Body of pancreas (tissue), 4 donors: ENCODE data around the gene RAP1A.

Experiments used
- POLR2A ChIP-seq, 3 donors: fragments of 450-650 bp; IDR thresholded peaks; one replicate each; pipeline ENCODE4 v1.6.1; 2016; ENCODE audit warnings: antibody characterized with exemption in 3 of 3, mild to moderate bottlenecking in 2 of 3
- TF ChIP-seq, protein P1 (sequence below), 7 experiments: fragments of 450-650 bp in 4 of 7; fragments of 200-600 bp in 3 of 7; sonication (generic) in 3 of 7; IDR thresholded peaks; one replicate each; pipeline ENCODE4 v1.5.1; 2016 to 2019; ENCODE audit warnings: antibody characterized with exemption in 7 of 7

DNA sequence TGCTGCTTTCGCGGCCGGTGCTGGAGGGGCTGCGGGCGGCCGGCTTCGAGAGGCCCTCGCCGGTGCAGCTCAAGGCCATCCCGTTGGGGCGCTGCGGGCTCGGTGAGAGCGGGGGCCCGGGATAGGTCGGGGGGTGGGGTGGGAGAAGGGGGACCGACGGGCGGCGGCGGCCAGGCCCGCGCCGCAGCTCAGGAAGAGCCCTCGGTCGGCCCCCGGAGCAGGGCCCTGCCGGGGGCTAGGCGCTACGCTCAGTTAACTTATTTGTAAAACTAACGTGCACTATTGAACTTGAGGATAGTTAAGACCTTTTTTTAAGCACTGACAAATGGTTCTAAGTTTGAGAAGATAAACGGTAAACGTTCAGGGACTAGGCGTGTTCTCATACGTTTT is 136.5 kb downstream of the RAP1A start:
- TF ChIP-seq, protein P1, sequence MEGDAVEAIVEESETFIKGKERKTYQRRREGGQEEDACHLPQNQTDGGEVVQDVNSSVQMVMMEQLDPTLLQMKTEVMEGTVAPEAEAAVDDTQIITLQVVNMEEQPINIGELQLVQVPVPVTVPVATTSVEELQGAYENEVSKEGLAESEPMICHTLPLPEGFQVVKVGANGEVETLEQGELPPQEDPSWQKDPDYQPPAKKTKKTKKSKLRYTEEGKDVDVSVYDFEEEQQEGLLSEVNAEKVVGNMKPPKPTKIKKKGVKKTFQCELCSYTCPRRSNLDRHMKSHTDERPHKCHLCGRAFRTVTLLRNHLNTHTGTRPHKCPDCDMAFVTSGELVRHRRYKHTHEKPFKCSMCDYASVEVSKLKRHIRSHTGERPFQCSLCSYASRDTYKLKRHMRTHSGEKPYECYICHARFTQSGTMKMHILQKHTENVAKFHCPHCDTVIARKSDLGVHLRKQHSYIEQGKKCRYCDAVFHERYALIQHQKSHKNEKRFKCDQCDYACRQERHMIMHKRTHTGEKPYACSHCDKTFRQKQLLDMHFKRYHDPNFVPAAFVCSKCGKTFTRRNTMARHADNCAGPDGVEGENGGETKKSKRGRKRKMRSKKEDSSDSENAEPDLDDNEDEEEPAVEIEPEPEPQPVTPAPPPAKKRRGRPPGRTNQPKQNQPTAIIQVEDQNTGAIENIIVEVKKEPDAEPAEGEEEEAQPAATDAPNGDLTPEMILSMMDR (IDR thresholded peaks at IDR 0.05) = no peak
- TF ChIP-seq POLR2A (IDR thresholded peaks at IDR 0.05) = no peak
